H1 (cell line): ENCODE data around the gene DCHS1. TPM values are rescaled to one million over a fixed set of nuclear protein-coding genes. Genes with fewer than 3 reads are reported as not detected.

Experiments
- JUN ChIP-seq: IDR thresholded peaks from 2 replicates; pipeline ENCODE4 v1.6.1; 2011; ENCODE audit warnings: low read depth, mild to moderate bottlenecking, improper control_type of control experiment, low read length
- KDM4A ChIP-seq: IDR thresholded peaks from one replicate; pipeline ENCODE4 v1.7.1; 2012; ENCODE audit warnings: low read depth, mild to moderate bottlenecking, moderate library complexity, low read length, inconsistent platforms; ENCODE audit not compliant: severe bottlenecking
- polyA plus RNA-seq, 7 experiments: library from polyadenylated mRNA; depleted of rRNA in 3 of 7; stranded (reverse) in 5 of 7; unstranded in 2 of 7; fragments of >200 nt in 5 of 7; fragments of 200-250 nt in 2 of 7; gene quantifications; 1 replicate in 5 of 7; 2 replicates in 1 of 7; 4 replicates in 1 of 7; pipeline versions ENCODE4 v1.2.1 to v1.2.3, GENCODE V29; 2011 to 2013; ENCODE audit warnings: missing spikeins in 2 of 7, mixed read lengths in 2 of 7
- total RNA-seq: library from RNA; stranded (reverse); fragmentation: NEBNext Ultra II Directional; extraction: Animal tissue kit (Norgen Biotek cat#: 25700); gene quantifications from 2 replicates; pipeline ENCODE4 v1.2.1, GENCODE V29; 2021

The DCHS1 gene
- total and polyA plus RNA-seq, 2 of the 8 experiments (the other 6 are each of a cell fraction or from before 2014, with no cell fraction given), result 8.2 to 10.5 TPM

GRCh38 chr11:6674219-6674597 is 18.6 kb upstream of the DCHS1 start (continued):
- TF ChIP-seq KDM4A (no peak), JUN (no peak)
